HK-2 (cell line): ENCODE data around the gene RAB3C.

Experiments used
- DNase-seq: peaks from one replicate; pipeline ENCODE4 v3.0.0-alpha.2; 2018; ENCODE audit not compliant: unreplicated experiment

Gene RAB3C

GRCh38 chr5:58885260-58885659 is 302.4 kb downstream of the RAB3C start:
- DNase-seq = no peak

- peak; percentile 29 for DNase-seq
These were observed 303.7 kb downstream of the RAB3C start for GRCh38 chr5:58886315-58887207.

- no peak for DNase-seq
These were observed 304.4 kb downstream of the RAB3C start for GRCh38 chr5:58887311-58887710.

GRCh38 chr5:58887721-58888409 is 305.0 kb downstream of the RAB3C start:
- no peak for DNase-seq

GRCh38 chr5:58890265-58890664 is 307.4 kb downstream of the RAB3C start:
- DNase-seq = no peak

- no peak for DNase-seq
These were observed 307.8 kb downstream of the RAB3C start for GRCh38 chr5:58890701-58891085.

GRCh38 chr5:58891086-58891970 is 308.5 kb downstream of the RAB3C start:
- DNase-seq = peak; percentile 29

- no peak for DNase-seq
These were observed 309.1 kb downstream of the RAB3C start for GRCh38 chr5:58891971-58892343.

GRCh38 chr5:58893551-58893950 is 310.7 kb downstream of the RAB3C start:
- no peak for DNase-seq

- DNase-seq = no peak
These were observed 315.1 kb downstream of the RAB3C start for GRCh38 chr5:58898006-58898405.

- no peak for DNase-seq
These were observed 315.7 kb downstream of the RAB3C start for GRCh38 chr5:58898538-58898937.

- DNase-seq = no peak
These were observed 318.4 kb downstream of the RAB3C start for GRCh38 chr5:58901271-58901670.

- DNase-seq = no peak
These were observed 319.4 kb downstream of the RAB3C start for GRCh38 chr5:58902305-58902704.

GRCh38 chr5:58902765-58903164 is 319.9 kb downstream of the RAB3C start:
- DNase-seq = no peak

GRCh38 chr5:58904737-58905136 is 321.9 kb downstream of the RAB3C start:
- DNase-seq = no peak

GRCh38 chr5:58905944-58906343 is 323.1 kb downstream of the RAB3C start:
- no peak for DNase-seq
